Neural cell (in vitro differentiated cells): ENCODE results near the gene APAF1. TPM values are rescaled to one million over a fixed set of nuclear protein-coding genes. Genes with fewer than 3 reads are reported as not detected.

Experiments used
- H2AFZ ChIP-seq: fragments of 200-600, 300-800 bp; sonication (generic), shearing (Covaris generic); 2 replicates; pipeline ENCODE4 v1.6.0; 2014; ENCODE audit warnings: low read depth, mild to moderate bottlenecking, antibody characterized with exemption, low read length, moderate library complexity
- H3F3A ChIP-seq: fragments of 200-600 bp; shearing (Covaris generic); 2 replicates; pipeline ENCODE4 v1.6.1; 2016; ENCODE audit warnings: mild to moderate bottlenecking, moderate library complexity, mixed read lengths, antibody characterized with exemption, low read length; ENCODE audit not compliant: insufficient read depth, poor library complexity, severe bottlenecking
- H3K27ac ChIP-seq: fragments of 200-600, 300-800 bp; sonication (generic), shearing (Covaris generic); 2 replicates; pipeline ENCODE4 v1.5.1; 2014; ENCODE audit warnings: mild to moderate bottlenecking, low read length, moderate library complexity
- H3K27me3 ChIP-seq: fragments of 300-800, 200-600 bp; sonication (generic), shearing (Covaris generic); 2 replicates; pipeline ENCODE4 v1.6.0; 2014; ENCODE audit warnings: mild to moderate bottlenecking, low read depth, low read length, moderate library complexity; ENCODE audit not compliant: insufficient read depth
- H3K36me3 ChIP-seq: fragments of 300-800, 200-600 bp; sonication (generic), shearing (Covaris generic); 2 replicates; pipeline ENCODE4 v1.5.1; 2014; ENCODE audit warnings: mild to moderate bottlenecking, antibody characterized with exemption, low read length, moderate library complexity; ENCODE audit not compliant: insufficient read depth
- H3K4me2 ChIP-seq: fragments of 300-800, 200-600 bp; sonication (generic), shearing (Covaris generic); 2 replicates; pipeline ENCODE4 v1.6.0; 2014; ENCODE audit warnings: mild to moderate bottlenecking, low read length
- H3K4me3 ChIP-seq: fragments of 300-800, 200-600 bp; sonication (generic), shearing (Covaris generic); 2 replicates; pipeline ENCODE4 v1.5.1; 2014; ENCODE audit warnings: mild to moderate bottlenecking, low read length, moderate library complexity
- H3K79me2 ChIP-seq: fragments of 200-600 bp; shearing (Covaris generic); replicated peaks from 2 replicates; pipeline ENCODE4 v1.6.0; 2014; ENCODE audit warnings: mild to moderate bottlenecking, low read length, moderate library complexity; ENCODE audit not compliant: insufficient read depth
- H3K9ac ChIP-seq: fragments of 300-800, 200-600 bp; sonication (generic), shearing (Covaris generic); 2 replicates; pipeline ENCODE4 v1.6.1; 2016; ENCODE audit warnings: mild to moderate bottlenecking, low read length, mixed read lengths
- H3K9me2 ChIP-seq: fragments of 200-600 bp; shearing (Covaris generic); 2 replicates; pipeline ENCODE4 v1.6.1; 2016; ENCODE audit warnings: mild to moderate bottlenecking, low read length, mixed read lengths; ENCODE audit not compliant: insufficient read depth
- H3K9me3 ChIP-seq: fragments of 200-600, 300-800 bp; sonication (generic), shearing (Covaris generic); 2 replicates; pipeline ENCODE4 v1.6.1; 2016; ENCODE audit warnings: mild to moderate bottlenecking, mixed run types, low read length, moderate library complexity, mixed read lengths
- H4K20me1 ChIP-seq: fragments of 200-600 bp; shearing (Covaris generic); 2 replicates; pipeline ENCODE4 v1.6.1; 2016; ENCODE audit warnings: mild to moderate bottlenecking, mixed run types; ENCODE audit not compliant: insufficient read depth
- CTCF ChIP-seq: fragments of 450-650 bp; IDR thresholded peaks from 2 replicates; pipeline ENCODE4 v1.5.1; 2014; ENCODE audit warnings: antibody characterized with exemption, mild to moderate bottlenecking, moderate library complexity; ENCODE audit not compliant: poor library complexity, severe bottlenecking
- EP300 ChIP-seq: fragments of 450-650 bp; conservative IDR thresholded peaks from 2 replicates; pipeline ENCODE4 v1.6.1; 2014; ENCODE audit warnings: antibody characterized with exemption, mild to moderate bottlenecking, moderate library complexity; ENCODE audit not compliant: poor library complexity, severe bottlenecking
- EZH2 ChIP-seq: fragments of 200-600, 300-800 bp; shearing (Covaris generic), sonication (generic); IDR thresholded peaks from 2 replicates; pipeline ENCODE4 v1.6.1; 2014; ENCODE audit warnings: antibody characterized with exemption, low read length, borderline replicate concordance, mild to moderate bottlenecking; ENCODE audit not compliant: insufficient read depth, poor library complexity, severe bottlenecking
- MXI1 ChIP-seq: fragments of 450-650 bp; conservative IDR thresholded peaks from 2 replicates; pipeline ENCODE4 v1.6.1; 2014; ENCODE audit warnings: antibody characterized with exemption, mild to moderate bottlenecking; ENCODE audit not compliant: poor library complexity, severe bottlenecking
- POLR2AphosphoS5 ChIP-seq: IDR thresholded peaks from 2 replicates; pipeline ENCODE4 v1.6.1; 2012
- RAD21 ChIP-seq: fragments of 450-650 bp; conservative IDR thresholded peaks from 2 replicates; pipeline ENCODE4 v1.6.1; 2014; ENCODE audit warnings: antibody characterized with exemption, mild to moderate bottlenecking, moderate library complexity
- SMC3 ChIP-seq: fragments of 450-650 bp; conservative IDR thresholded peaks from 2 replicates; pipeline ENCODE4 v1.6.1; 2014; ENCODE audit warnings: antibody characterized with exemption, mild to moderate bottlenecking, moderate library complexity; ENCODE audit not compliant: poor library complexity
- TAF1 ChIP-seq: IDR thresholded peaks from 2 replicates; pipeline ENCODE4 v1.6.1; 2012; ENCODE audit warnings: low read depth
- polyA plus RNA-seq: library from polyadenylated mRNA; depleted of rRNA; stranded (reverse); fragments of >200 nt; gene quantifications from 2 replicates; pipeline ENCODE4 v1.2.3, GENCODE V29; 2014
- TF ChIP-seq, protein P1 (sequence below): IDR thresholded peaks from 2 replicates; pipeline ENCODE4 v1.6.1; 2012; ENCODE audit warnings: borderline replicate concordance

APAF1 gene
- polyA plus RNA-seq, 1 donor from 2014 or later: 32.2 TPM

- Histone ChIP-seq H3K79me2 (no peaks in the 10 kb centered on the region), H3K4me2 (peak overlapping the region; percentile 71)
Observed at GRCh38 chr12:98741556-98742265, 96.6 kb downstream of the APAF1 start.

GRCh38 chr12:98743362-98743953 is 98.4 kb downstream of the APAF1 start:
- no peak overlapping the region for H2AFZ ChIP-seq
- H3K4me3 ChIP-seq: no peak overlapping the region
- H3K9me3 ChIP-seq: no peaks in the 10 kb centered on the region
- H3K4me2 ChIP-seq: no peak overlapping the region
- TF ChIP-seq CTCF (peak; percentile 37), TAF1 (no peak)
- no peak overlapping the region for H3K27ac ChIP-seq
- no peaks in the 10 kb centered on the region for H3K36me3 ChIP-seq
- H3F3A ChIP-seq: peaks cover 13% of the 10 kb centered on the region
- H3K9me2 ChIP-seq: no peaks in the 10 kb centered on the region
- no peaks in the 10 kb centered on the region for H3K79me2 ChIP-seq
- H4K20me1 ChIP-seq: no peaks in the 10 kb centered on the region
- H3K27me3 ChIP-seq: no peaks in the 10 kb centered on the region
- H3K9ac ChIP-seq: no peak overlapping the region

More at GRCh38 chr12:98741556-98742265, 96.6 kb downstream of the APAF1 start:
- peak overlapping the region; percentile 33 for H3K4me3 ChIP-seq
- no peaks in the 10 kb centered on the region for H3K36me3 ChIP-seq
- H3K9me3 ChIP-seq: no peaks in the 10 kb centered on the region
- H3F3A ChIP-seq: peaks cover 13% of the 10 kb centered on the region
- peak; percentile 89 for TF ChIP-seq POLR2AphosphoS5
- peak; percentile 42 for TF ChIP-seq CTCF
- TF ChIP-seq, protein P1, sequence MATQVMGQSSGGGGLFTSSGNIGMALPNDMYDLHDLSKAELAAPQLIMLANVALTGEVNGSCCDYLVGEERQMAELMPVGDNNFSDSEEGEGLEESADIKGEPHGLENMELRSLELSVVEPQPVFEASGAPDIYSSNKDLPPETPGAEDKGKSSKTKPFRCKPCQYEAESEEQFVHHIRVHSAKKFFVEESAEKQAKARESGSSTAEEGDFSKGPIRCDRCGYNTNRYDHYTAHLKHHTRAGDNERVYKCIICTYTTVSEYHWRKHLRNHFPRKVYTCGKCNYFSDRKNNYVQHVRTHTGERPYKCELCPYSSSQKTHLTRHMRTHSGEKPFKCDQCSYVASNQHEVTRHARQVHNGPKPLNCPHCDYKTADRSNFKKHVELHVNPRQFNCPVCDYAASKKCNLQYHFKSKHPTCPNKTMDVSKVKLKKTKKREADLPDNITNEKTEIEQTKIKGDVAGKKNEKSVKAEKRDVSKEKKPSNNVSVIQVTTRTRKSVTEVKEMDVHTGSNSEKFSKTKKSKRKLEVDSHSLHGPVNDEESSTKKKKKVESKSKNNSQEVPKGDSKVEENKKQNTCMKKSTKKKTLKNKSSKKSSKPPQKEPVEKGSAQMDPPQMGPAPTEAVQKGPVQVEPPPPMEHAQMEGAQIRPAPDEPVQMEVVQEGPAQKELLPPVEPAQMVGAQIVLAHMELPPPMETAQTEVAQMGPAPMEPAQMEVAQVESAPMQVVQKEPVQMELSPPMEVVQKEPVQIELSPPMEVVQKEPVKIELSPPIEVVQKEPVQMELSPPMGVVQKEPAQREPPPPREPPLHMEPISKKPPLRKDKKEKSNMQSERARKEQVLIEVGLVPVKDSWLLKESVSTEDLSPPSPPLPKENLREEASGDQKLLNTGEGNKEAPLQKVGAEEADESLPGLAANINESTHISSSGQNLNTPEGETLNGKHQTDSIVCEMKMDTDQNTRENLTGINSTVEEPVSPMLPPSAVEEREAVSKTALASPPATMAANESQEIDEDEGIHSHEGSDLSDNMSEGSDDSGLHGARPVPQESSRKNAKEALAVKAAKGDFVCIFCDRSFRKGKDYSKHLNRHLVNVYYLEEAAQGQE: peak; percentile 59
- no peak for TF ChIP-seq EZH2
- TF ChIP-seq RAD21: peak; percentile 25
- peak; percentile 97 for TF ChIP-seq EP300
- TF ChIP-seq TAF1: no peak
- TF ChIP-seq MXI1: peak; percentile 67
- TF ChIP-seq SMC3: peak; percentile 21
- no peak overlapping the region for H2AFZ ChIP-seq
- no peaks in the 10 kb centered on the region for H3K9me2 ChIP-seq
- H3K27ac ChIP-seq: peak overlapping the region; percentile 78
- H3K9ac ChIP-seq: peak overlapping the region; percentile 45
- no peaks in the 10 kb centered on the region for H3K27me3 ChIP-seq
- no peaks in the 10 kb centered on the region for H4K20me1 ChIP-seq
